HuH-7.5 (cell line): Measurements from ENCODE around the gene GADL1.

ENCODE experiments used
- DNase-seq: peaks from one replicate; pipeline ENCODE4 v3.0.0; 2011; ENCODE audit warnings: low spot score

The GADL1 gene

DNA sequence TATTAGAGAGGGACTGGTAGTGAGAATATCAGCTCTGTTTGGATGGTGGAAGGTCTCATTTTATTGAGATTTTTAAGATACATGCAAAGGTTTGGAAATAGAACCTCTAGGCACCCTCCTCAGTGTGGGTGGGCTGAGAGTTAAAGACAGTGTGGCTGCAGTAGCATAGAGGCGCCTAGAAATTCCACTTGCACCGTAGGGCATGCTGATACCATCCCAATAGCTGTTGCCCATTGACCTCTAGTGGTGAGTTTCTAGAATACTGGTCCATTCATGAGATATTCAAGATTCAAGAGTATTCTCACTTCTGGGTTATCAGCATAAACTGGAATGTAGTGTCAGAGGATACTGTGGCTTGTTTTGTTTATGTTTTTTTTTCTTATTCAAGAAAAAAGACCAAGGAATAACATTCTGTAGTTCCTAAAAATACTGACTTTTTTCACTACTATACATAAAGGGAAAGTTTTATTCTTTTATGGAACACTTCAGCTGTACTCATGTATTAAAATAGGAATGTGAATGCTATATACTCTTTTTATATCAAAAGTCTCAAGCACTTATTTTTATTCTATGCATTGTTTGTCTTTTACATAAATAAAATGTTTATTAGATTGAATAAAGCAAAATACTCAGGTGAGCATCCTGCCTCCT lies 200.9 kb downstream of the GADL1 start:
- DNase-seq, result peak; percentile 29

DNA sequence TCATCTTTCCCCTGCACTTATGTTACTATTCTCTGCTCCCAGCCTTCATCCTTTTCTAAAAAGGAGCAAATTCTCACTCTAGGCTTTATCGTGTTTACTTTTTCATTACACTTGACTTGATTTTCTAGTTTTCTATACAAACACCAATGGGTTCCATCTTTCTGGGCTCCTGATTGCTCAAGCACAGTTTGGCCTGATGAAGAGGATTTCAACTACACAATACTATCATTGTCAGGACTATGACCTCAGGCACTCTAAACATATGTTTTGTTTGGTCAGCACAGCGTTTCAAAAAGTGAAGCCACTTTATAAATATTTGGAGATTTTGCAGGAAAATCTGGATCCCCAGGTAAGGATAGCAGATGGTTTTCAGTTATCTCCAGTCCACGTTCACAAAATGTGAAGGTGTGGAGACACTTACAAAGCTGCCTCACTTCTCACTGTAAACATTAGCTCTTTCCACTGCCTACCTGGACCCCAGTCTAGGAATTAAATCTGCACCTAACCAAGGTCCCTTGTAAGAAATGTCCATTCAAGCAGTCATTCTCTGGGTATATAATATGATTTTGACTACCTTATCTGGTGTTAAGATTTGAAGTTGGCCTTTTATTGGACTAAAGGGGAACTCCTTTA lies 201.8 kb downstream of the GADL1 start:
- DNase-seq, result no peak

DNA sequence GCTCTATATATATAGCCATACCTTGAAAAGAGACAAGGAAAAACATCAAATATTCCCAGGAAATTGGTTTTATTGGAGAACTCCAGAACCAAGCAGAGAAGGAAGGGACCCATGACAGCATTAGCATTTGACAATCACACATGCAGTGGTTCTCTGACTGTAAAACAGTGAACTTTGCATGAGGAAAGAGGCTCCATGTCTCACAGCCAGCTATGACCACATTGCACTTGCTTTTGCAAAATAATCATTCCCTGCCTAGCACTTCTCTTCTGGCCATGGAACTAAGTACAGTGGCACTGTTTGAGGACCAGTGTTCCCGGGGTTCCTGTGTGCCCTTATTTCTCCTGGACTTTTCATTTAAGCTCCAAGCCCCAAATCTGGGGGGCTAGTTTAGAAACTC lies 202.5 kb downstream of the GADL1 start:
- DNase-seq, result no peak

DNA sequence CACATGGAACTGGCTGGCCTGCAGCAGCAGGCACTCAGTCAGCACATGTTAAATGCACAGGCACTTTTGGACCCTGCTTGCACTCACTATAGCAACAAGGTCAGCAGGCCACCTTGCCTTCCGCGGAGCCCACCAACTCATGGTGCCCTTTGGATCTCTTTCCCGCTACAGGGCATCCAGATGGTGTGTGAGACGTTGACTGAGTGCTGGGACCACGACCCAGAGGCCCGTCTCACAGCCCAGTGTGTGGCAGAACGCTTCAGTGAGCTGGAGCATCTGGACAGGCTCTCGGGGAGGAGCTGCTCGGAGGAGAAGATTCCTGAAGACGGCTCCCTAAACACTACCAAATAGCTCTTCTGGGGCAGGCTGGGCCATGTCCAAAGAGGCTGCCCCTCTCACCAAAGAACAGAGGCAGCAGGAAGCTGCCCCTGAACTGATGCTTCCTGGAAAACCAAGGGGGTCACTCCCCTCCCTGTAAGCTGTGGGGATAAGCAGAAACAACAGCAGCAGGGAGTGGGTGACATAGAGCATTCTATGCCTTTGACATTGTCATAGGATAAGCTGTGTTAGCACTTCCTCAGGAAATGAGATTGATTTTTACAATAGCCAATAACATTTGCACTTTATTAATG lies 203.1 kb downstream of the GADL1 start:
- DNase-seq, result no peak

DNA sequence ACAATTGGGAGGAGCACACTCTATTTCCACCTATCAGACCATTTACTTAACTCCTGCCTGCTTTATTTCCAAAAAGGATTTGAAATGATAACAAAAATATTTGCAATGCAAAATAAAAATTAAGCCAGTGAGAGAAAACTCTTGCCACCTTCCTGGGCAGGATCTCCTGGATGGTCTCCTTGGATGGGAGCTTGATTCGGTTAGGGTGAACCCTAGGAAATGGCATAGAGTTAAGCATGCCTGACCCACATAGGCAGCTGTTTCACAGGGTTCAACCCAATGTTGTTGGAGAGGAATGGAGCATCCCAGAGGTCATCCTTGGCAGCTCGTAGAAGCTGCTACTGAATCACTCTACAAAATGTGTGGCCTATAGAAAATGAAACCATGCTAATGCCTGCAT lies 204.3 kb downstream of the GADL1 start:
- DNase-seq, result no peak

DNA sequence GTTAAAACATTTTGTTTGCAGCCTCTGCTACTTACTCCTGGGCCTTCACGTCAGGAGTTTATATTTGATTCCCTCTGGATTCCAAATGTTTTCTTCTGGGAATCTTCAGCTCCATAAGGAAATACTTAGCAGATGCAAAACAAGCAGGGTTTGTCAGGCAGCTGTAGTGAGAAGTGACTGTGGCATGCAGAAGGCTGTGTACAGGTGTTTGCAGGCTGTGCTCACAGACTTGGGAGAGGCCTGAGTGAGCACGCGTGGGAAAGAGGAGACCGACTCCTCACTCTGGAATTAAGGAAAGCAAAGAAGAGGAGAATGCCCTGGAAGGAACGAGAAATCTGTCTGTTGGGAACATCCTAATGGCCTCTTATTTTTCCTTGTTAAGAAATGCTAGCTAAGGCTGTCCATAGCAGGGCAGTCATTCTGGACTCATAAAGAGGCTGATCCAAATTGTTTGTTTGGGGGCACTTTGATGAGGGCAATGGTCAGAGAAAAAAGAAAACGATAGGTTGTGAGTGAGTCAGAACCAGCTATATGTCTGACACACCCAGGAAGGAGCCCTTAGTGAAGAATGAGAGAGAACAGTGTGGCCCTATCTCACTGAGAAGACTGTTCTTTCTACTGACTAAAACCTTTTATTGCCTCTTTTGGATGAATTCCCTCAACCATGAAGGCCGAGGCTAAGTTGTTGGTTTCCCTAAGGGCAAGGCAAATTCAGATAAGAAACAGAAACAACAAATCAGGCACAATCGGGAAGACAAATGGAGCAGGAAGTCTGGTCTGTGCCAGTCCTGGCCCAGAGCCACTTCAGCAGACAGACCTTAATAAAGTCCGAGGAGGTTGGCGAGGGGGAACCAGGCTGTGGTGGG lies 205.5 kb downstream of the GADL1 start:
- no peak for DNase-seq

DNA sequence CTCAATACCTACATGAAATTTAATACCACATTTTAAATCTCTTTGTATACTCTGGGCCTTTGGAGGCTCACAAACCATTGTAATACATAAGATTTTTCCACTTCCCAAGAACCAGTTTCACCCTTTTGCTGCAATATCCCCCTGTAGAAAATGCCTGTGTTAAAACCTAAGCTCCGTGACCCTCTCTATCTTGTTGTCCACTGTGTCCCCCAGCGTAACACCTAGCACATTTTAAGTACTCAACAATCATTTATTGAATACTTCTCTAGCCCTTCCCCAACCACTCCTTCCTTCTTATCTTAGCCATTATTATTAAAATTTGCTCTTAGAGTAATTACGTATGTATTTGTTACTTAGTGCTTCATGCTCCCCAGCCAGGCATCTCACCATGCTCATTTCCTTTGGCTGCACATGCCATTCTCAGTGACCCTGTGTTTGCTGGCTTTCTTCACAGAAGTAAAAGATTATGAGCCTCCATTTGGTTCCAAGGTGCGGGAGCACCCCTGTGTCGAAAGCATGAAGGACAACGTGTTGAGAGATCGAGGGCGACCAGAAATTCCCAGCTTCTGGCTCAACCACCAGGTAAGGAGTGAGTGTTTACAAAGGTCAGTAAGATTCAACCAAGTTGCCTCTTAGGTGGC lies 206.4 kb downstream of the GADL1 start:
- no peak for DNase-seq

DNA sequence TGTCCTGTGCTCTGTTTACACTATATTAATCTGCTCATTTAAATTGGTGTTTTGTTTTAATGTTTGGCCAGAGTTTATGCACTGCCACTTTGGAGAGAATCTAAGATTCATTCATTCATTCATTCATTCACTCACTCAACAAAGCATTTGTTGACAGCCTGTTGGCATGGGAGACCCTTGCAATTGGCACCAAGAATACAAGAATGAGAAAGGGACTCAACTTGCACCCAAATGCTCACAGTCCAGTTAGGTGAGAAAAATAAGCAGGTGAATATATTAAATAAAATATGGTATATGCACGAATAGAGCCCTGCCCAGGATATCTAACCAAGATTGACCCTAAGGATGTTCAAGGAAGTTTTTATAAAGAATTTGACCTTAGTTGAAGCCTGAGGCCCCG lies 207.7 kb downstream of the GADL1 start:
- DNase-seq, result no peak

DNA sequence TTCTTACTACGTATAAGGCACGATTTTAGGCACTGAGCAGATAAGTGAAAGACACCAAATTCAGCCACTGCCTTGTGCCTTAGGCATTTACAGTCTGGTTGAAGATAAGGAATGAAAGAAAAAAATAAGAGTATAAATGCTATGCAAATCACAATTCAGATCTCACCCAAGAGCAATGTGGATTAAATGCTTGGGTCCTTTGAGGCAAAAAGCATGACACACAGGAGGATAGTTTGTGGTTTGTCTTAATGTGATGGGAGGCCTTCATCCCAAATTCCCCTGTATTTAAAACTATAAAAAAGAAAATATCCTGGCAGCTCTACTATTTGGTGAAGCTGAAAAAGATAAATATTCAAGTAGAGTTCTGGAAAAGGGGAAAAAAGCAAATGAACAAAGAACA lies 208.3 kb downstream of the GADL1 start:
- DNase-seq, result no peak

DNA sequence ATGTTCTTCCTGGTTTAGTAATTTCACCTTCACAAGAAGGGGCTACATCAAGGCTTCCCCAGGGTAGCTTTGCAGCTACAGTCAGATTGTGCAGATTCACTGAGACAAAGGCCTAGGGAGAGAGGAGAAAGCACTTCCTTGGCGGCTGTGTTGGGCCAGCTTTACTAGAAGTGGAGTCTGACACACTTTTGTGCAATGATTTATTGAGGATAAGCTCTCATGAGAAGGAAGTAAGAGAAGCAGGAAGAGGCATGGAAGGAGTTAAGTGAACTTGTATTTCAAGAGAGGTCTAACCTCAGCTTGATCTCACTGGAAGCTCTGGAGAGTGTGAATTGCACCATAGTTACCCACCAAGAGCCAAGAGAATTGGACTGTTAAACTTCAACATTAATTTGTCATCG lies 209.2 kb downstream of the GADL1 start:
- no peak for DNase-seq

DNA sequence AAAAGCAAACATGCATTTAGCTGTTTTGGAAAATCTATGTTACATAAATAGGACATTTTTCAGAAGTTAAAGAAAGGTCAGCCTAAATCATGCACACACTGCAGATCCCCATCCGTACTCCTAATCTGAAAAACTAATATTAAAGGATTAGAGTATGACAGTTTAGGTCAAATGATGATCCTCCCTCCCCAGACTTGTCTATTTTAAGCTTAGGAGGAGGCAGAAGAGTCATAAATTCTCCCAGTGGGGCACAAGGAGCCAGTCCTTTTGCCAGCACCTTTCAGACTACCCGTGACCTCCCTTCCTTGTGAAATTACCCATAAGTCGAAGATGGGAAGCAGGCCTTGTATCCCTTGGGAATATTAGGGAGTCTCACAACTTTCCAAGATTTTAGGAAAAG lies 210.1 kb downstream of the GADL1 start:
- no peak for DNase-seq

DNA sequence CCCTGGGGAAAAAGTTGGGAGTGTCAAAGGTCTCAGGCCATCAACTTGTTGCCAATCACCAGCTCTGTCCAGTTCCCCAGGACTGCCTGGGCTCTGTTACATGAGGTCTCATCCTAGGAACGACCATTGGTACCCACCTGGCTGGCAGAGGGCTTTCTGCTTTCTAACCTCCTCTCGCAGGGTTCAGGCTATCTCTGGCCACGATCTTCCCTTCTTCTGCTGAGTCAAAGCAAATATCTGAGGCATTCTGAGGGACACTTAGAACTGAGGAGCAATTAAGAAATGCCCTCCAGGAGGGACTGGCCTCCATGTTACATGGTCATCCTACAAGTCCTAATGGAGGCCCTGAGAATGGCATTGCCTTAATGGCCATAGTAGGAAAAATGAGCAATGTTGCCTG lies 210.7 kb downstream of the GADL1 start:
- no peak for DNase-seq

DNA sequence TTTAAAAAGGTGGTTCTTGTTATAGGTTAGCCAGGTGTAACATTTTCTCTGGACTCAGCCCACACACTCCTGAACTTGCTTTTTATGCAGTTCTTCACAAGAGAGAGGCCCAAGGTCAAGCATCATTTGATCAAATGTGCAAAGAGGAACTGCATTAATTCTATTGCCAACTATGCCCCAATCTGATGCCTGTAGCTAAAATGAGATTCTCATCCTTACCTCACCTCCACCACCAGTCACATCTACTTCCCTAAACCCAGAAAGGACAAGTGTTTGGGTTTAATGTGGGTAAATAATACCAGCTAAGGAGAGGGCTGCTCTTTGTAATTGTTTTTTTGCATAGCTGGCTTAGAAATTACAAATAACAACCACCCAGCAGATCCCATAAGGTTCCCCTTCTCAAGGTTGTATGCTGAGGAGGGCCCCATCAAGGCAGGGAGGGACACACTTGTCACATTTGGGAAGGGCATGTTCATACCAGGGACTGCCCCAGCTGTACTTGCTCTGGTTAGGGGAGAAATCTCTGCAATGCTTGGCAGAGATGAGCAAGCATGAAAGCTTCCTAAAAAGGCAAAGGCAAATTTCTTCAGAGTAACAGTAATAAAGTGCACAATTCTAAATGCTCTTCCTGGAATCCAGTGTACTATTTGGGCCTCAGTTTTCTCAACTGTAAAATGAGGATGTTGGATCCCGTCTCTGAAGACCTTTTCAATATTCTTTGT lies 211.9 kb downstream of the GADL1 start:
- DNase-seq, result no peak

DNA sequence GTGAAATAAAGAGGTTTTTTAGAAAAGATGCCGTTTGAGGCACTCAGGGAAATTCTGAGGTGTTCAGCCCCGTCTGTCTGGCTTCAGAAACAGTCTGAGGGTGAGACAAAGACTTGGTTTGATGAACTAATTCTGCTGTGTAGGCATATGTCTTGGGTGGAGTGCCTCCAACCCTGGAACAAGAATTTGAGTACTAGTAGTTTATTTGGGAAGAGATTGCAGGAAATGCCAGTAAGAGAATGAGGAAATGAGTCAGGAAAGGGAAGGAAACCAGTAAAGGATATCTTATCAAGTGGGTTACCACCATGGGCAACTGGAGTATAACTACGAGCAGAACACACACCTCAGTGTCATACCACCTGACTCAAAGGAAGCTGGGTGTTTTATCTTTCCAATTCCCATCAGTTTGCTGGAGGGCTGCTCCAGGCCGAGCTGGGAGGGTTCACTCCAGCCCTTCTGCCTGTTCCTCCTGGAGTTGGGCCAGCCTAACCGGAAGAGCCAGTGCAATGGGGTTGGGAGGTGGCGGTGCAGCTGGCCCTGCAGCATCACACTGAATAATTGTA lies 212.7 kb downstream of the GADL1 start:
- no peak for DNase-seq

DNA sequence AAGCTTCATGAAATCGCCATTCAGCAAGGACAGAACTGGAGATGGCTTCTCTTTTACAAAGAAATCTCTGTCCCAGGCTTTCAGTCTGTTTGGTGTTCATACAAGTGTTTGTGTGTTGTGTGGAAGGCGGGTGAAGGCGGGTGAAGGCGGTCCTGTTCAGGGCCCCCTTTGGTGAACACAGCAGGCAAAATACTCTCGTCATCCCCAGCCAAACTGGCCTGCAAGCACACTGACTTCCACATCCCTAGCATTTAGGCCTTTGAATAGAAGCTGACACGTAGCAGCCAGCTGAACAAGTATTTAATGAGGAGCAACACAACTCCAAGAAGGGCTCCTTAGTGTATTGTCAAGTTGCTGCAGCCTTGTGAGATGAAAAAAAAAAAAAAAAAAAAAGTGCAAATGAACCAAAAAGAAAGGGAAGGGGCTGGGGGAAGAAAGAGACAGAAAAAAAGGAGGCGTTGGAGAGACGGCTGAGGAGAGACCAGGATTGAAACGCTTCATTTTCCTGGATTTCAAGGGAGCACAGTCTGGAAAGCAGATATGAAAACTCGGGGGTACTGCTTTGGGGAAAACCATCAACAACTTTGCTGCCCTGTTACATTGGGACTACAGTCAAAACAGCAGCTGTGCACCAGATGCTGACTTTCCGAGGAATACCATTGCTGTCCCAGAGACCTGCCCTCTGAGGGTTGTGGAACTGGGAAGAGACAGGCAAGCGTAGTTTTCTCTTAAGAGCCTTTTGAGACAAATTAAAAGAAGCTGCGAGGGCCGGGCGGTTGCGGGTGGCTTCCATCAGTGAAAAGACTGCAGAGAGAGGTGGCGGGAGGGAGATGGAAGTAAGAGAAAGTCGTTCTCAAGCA lies 213.4 kb downstream of the GADL1 start:
- no peak for DNase-seq

DNA sequence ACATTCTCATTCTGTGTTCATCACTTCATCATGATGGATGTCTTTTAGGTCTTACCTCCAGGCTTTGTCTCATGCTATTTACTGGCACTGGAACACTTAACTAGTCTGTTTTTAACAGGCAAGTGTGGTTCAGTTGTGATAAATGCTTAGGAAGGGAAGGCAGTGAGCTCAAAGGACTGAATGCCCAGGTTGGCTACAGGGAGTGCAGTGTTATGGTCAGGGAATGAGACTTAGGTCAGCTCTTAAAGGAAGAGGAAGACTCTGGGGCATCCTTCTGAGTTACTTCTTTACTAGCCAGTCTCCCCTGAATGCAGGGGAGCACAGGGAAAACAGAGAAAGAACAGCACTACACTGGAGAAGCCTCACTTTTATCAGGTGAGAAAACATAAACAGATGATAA lies 215.4 kb downstream of the GADL1 start:
- DNase-seq, result no peak

DNA sequence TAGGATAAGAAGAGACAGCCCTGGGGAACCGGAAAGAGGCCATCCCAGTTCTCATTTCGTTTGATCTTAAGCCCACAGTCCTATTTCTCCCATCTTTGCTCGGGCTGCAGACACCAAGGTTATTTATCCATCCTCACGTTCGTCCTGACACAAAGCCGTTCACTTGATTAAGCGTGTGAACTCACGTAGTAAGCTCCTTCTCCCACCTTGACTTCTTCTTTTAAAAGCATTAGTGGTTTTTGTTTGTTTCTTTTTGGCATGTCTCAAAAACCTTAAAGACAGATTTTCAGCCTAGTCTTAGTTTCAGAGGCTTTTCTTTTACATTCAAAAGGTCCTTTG lies 217.1 kb downstream of the GADL1 start:
- no peak for DNase-seq

DNA sequence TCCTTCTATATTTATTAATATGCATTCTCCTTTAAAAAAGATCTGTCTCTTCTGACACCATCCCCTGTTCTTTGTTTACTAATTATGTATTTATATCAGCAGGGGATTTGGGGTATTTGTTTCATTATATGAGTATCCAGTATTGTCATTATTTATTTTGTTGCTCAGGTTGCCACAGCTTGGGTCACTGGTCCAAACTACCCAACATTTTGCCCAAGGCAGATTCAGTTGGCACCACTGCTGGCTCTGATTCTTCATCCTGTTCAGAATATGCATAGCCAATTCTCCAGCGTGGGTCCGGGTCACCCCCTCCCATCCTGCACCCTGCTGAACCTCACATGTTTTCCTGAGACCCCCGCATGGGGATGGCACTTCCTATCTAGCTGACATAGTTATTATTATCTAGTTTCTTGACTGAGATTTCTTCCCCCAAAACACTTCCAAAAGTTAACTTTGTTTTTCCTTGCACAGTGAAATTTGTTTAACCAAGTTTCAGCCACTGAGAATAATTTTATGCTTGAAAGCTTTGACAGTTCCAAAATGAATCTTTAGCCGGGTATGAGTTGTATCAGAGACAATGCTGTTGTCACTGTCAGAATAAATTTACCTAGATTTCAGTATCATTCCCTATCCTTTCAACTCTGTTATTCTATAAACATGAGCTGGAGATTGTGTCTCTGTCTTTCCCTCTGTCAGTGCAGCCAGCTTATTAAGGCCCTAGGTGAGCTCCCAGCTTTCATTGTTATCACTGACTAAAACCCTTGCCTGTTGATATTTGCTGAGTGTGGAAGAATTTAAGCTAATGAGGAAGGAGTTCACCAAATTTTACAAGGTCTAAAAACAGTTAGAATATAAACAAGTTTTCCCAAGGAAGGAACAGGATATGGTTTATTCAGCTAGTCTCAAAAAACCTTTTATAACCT lies 217.8 kb downstream of the GADL1 start:
- no peak for DNase-seq
